ENCODE results near the gene TRMU. TPM values are rescaled to one million over a fixed set of nuclear protein-coding genes. Genes with fewer than 3 reads are reported as not detected.
"Not testable (repeated sequence)": the region's sequence is repeated elsewhere in the genome, so short reads cannot be mapped to it uniquely, and the experiment has no call there.

TRMU gene
- total RNA-seq, 1 donor from 2014 or later, result 39.0 TPM

DNA sequence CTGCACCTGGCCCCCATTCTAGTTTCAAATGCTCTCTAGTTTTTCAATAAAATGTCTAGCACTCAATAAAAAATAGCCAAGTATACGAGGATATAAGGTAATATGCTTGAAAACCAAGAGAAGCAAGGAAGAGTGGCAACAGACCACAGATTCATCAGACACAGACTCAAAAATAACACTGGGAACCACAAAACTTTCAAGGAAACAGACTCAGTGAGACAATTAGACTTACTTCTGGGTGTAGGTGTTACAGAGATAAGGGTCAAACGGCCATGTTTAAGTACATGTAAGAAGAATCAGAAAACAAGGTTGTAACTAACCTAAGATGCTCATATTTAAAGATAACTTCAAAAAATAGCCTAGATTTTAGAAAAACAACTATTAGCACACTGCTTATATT is 67.0 kb downstream of the TRMU start:
- no peak overlapping the region for H3K4me3 ChIP-seq (ENCODE audit: low read depth, low read length)
- TF ChIP-seq, protein P1, sequence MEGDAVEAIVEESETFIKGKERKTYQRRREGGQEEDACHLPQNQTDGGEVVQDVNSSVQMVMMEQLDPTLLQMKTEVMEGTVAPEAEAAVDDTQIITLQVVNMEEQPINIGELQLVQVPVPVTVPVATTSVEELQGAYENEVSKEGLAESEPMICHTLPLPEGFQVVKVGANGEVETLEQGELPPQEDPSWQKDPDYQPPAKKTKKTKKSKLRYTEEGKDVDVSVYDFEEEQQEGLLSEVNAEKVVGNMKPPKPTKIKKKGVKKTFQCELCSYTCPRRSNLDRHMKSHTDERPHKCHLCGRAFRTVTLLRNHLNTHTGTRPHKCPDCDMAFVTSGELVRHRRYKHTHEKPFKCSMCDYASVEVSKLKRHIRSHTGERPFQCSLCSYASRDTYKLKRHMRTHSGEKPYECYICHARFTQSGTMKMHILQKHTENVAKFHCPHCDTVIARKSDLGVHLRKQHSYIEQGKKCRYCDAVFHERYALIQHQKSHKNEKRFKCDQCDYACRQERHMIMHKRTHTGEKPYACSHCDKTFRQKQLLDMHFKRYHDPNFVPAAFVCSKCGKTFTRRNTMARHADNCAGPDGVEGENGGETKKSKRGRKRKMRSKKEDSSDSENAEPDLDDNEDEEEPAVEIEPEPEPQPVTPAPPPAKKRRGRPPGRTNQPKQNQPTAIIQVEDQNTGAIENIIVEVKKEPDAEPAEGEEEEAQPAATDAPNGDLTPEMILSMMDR (conservative IDR thresholded peaks at IDR 0.05; ENCODE audit: low read depth, low read length), result no peak
- no peak for DNase-seq (ENCODE audit: low read depth)

DNA sequence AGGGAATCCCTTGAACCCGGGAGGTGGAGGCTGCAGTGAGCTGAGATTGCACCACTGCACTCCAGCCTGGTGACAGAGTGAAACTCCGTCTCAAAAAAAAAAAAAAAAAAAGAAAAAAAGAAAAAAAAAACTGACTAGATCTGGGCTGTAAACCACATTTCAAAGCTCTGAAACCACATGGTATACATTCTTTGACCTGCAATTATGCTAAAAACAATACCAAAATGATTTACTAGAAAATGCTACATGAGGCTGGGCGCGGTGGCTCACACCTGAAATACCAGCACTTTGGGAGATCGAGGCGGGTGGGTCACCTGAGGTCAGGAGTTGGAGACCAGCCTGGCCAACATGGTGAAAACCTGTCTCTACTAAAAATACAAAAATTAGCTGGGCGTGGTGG is 68.4 kb downstream of the TRMU start:
- DNase-seq (ENCODE audit: low read depth); H3K4me3 ChIP-seq (ENCODE audit: low read depth, low read length): not testable (repeated sequence)

DNA sequence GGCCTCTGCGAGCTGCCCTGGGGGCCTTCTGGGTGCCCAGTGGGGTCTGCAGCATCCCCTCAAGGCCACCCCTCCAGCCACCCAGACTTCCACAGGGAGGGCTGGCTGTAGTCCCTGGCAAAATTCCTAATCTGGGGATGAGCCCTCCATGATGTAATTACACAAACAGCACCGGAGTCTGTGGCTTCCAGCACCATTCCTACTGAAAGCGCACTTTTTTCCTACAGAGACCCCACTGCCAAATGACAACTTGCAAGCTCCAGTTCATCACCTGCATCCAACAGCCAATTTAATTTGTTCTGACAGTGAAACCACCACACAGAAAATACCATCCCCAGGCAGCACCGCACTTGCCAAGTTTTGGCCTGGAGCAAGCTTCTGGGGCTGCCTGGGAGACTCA is 70.4 kb downstream of the TRMU start:
- no peak overlapping the region for H3K4me3 ChIP-seq (ENCODE audit: low read depth, low read length)
- no peak for DNase-seq (ENCODE audit: low read depth)
- TF ChIP-seq, protein P1 (conservative IDR thresholded peaks at IDR 0.05; ENCODE audit: low read depth, low read length), result no peak

DNA sequence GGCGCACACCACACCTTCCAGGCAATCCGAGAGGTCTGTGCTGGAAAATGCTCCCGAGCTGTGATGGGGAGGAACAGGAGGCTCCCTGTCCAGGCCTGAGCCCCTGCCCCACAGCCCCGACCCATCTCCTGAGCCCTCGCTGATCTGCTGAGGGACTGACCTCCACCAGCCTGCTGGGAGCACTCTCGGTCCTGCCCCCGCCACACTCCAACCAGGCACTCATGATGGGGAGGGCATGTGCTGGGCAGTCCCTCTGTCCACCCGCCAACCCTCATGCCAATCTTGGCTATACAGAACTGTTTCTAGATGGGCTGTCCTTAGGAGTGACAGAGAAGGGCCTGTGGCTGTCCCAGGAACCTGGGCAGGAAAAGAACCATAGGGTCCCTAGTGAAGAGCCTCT is 70.8 kb downstream of the TRMU start:
- no peak overlapping the region for H3K4me3 ChIP-seq (ENCODE audit: low read depth, low read length)
- no peak for DNase-seq (ENCODE audit: low read depth)
- TF ChIP-seq, protein P1 (conservative IDR thresholded peaks at IDR 0.05; ENCODE audit: low read depth, low read length), result no peak

DNA sequence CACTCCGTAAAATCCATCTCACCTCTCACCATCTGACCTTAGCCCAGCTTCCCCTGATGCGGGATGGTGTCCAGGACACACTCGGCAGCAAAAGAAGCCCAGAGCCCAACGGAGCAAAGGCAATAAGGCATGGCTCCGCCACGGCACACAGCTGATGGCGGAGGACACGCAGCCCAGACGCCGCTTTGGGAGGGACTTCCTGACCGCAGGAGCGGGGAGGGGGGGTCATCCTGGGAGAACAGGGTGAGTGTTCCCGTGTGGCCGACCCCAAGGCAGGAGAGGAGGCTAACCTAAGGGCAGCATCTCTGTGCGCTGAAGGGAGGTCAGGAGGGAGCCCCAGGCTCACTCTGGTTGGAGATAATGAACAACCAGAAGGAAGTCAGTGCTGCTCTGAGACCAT is 71.3 kb downstream of the TRMU start:
- DNase-seq (ENCODE audit: low read depth), result no peak
- TF ChIP-seq, protein P1 (conservative IDR thresholded peaks at IDR 0.05; ENCODE audit: low read depth, low read length), result no peak
- H3K4me3 ChIP-seq (ENCODE audit: low read depth, low read length), result no peak overlapping the region

Other genes starting within 250 kb of the TRMU start
- 3.3 and 18.5 TPM in 2 replicates for gene PPARA, start 185.2 kb upstream of the TRMU start, total RNA-seq
- gene CDPF1, start 85.4 kb upstream of the TRMU start, total RNA-seq, result 7.0 and 10.3 TPM in 2 replicates
- not detected in 2 replicates for gene PKDREJ, start 72.4 kb upstream of the TRMU start, total RNA-seq
- 45.4 and 60.7 TPM in 2 replicates for gene TTC38, start 67.7 kb upstream of the TRMU start, total RNA-seq
- 18.2 and 35.8 TPM in 2 replicates for gene GTSE1, start 38.8 kb upstream of the TRMU start, total RNA-seq
- gene CELSR1, start 201.9 kb downstream of the TRMU start, total RNA-seq, result 33.7 and 85.0 TPM in 2 replicates

Measured in epithelial cell of proximal tubule (primary cell).